Naive thymus-derived CD4-positive, alpha-beta T cell (primary cell): ENCODE results near the gene RAPGEF6. TPM values are rescaled to one million over a fixed set of nuclear protein-coding genes. Genes with fewer than 3 reads are reported as not detected.

Source experiments
- ATAC-seq: fragments of 150-1000 bp; cut with Tn5 transposase; 2 replicates; pipeline ENCODE4 v1.10.0; 2021; ENCODE audit warnings: mild to moderate bottlenecking, moderate library complexity
- CTCF ChIA-PET: fragments of 350-600 bp; sonication (Branson Sonifier 250); formaldehyde crosslinking; loops from one replicate; lab custom pipeline; 2021; ENCODE audit warnings: antibody characterized with exemption; lab: Charles Lee
- POLR2A ChIA-PET: fragments of 350-600 bp; sonication (Branson Sonifier 250); formaldehyde crosslinking; loops from one replicate; lab custom pipeline; 2021; ENCODE audit warnings: antibody characterized with exemption, inconsistent platforms; lab: Charles Lee
- DNase-seq, 9 donors: peaks; one replicate each; pipeline versions ENCODE4 v3.0.0 to v3.0.0-alpha.2; 2020 to 2022; ENCODE audit warnings: mixed read lengths in 1 of 9
- H3K27ac ChIP-seq: one replicate; pipeline ENCODE4 v1.7.0; 2013; ENCODE audit warnings: mild to moderate bottlenecking, low read depth, low read length, moderate library complexity
- H3K27me3 ChIP-seq, 2 donors: one replicate each; pipeline ENCODE4 v1.7.0; 2013; ENCODE audit warnings: low read length in 2 of 2, mild to moderate bottlenecking in 2 of 2, moderate library complexity in 2 of 2; ENCODE audit not compliant: control insufficient read depth in 2 of 2, insufficient read depth in 2 of 2
- H3K36me3 ChIP-seq, 3 experiments: 1 replicate in 2 of 3; 2 replicates in 1 of 3; pipeline ENCODE4 v1.7.0; 2013; ENCODE audit warnings: low read length in 3 of 3, mild to moderate bottlenecking in 3 of 3, moderate library complexity in 1 of 3; ENCODE audit not compliant: insufficient read depth in 3 of 3, control insufficient read depth in 2 of 3
- H3K4me1 ChIP-seq, 2 donors: one replicate each; pipeline ENCODE4 v1.7.0; 2013; ENCODE audit warnings: low read length in 2 of 2, mild to moderate bottlenecking in 2 of 2, moderate library complexity in 1 of 2; ENCODE audit not compliant: control insufficient read depth in 2 of 2, insufficient read depth in 2 of 2
- H3K4me3 ChIP-seq: 2 replicates; pipeline ENCODE4 v1.7.0; 2013; ENCODE audit warnings: mild to moderate bottlenecking, low read length
- H3K9me3 ChIP-seq, 3 experiments: 1 replicate in 2 of 3; 2 replicates in 1 of 3; pipeline ENCODE4 v1.7.0; 2013; ENCODE audit warnings: low read length in 3 of 3; ENCODE audit not compliant: control insufficient read depth in 2 of 3
- H3K27ac Mint-ChIP-seq, 9 donors: one replicate each; pipeline ENCODE4 v1.8.0; 2020 to 2022; ENCODE audit warnings: mixed read lengths in 9 of 9, mild to moderate bottlenecking in 8 of 9, moderate library complexity in 5 of 9, inconsistent platforms in 2 of 9
- H3K27me3 Mint-ChIP-seq, 5 donors: one replicate each; pipeline ENCODE4 v1.8.0; 2021 to 2022; ENCODE audit warnings: mixed read lengths in 5 of 5, mild to moderate bottlenecking in 1 of 5
- H3K36me3 Mint-ChIP-seq, 5 donors: one replicate each; pipeline ENCODE4 v1.8.0; 2020 to 2022; ENCODE audit warnings: mixed read lengths in 5 of 5, mild to moderate bottlenecking in 3 of 5, inconsistent platforms in 1 of 5
- H3K4me1 Mint-ChIP-seq, 7 donors: one replicate each; pipeline ENCODE4 v1.8.0; 2020 to 2022; ENCODE audit warnings: mixed read lengths in 7 of 7, mild to moderate bottlenecking in 3 of 7, inconsistent platforms in 1 of 7
- H3K4me3 Mint-ChIP-seq, 10 donors: one replicate each; pipeline ENCODE4 v1.8.0; 2020 to 2022; ENCODE audit warnings: mild to moderate bottlenecking in 10 of 10, mixed read lengths in 10 of 10, moderate library complexity in 6 of 10, inconsistent platforms in 2 of 10
- H3K9me3 Mint-ChIP-seq, 11 donors: one replicate each; pipeline ENCODE4 v1.8.0; 2020 to 2022; ENCODE audit warnings: mixed read lengths in 11 of 11, mild to moderate bottlenecking in 4 of 11, inconsistent platforms in 1 of 11, moderate library complexity in 1 of 11
- intact Hi-C, 2 donors: fragments of 100-400 bp; cut with micrococcal nuclease; formaldehyde crosslinking; loops; one replicate each; pipeline ENCODE4 v1.15.1; 2023
- polyA plus RNA-seq, 2 donors: library from polyadenylated mRNA; unstranded; fragments of 300-500 nt; fragmentation: Illumina TruSeq; gene quantifications; one replicate each; pipeline ENCODE4 v1.2.3, GENCODE V29; 2021
- total RNA-seq, 6 experiments: library from RNA in 5 of 6; stranded (reverse) in 5 of 6; gene quantifications; 1 replicate in 5 of 6; 2 replicates in 1 of 6; pipeline ENCODE4 v1.2.3 and lab custom pipeline; 2021 to 2026

RAPGEF6 gene
- total and polyA plus RNA-seq, 7 experiments from 2014 or later: 36.7 to 186 (median 90.8) TPM

- CTCF ChIA-PET: interaction anchor here (0.7 to 0.9 kb wide), 4 partner anchors 42 to 496 kb away, joined by 3 to 4 read pairs (median 4); no protein-coding TSS in a partner anchor
- Histone ChIP-seq H3K9me3 (no peaks in the 10 kb centered on the region), H3K4me3 (no peak overlapping the region), H3K27me3 (no peaks in the 10 kb centered on the region), H3K4me1 (peaks cover 20 to 24% of the 10 kb centered on the region in 2 donors), H3K27ac (no peak overlapping the region), H3K36me3 (peaks cover 0 to 33% (median 4%) of the 10 kb centered on the region in 3 experiments)
- peak overlapping the region in 5 of 10 donors; percentile 6 to 54 (median 50) for H3K4me3 Mint-ChIP-seq
- peaks cover 0 to 44% (median 37%) of the 10 kb centered on the region in 5 donors for H3K36me3 Mint-ChIP-seq
- POLR2A ChIA-PET: interaction anchor here (0.7 to 1.4 kb wide), 3 partner anchors 10 to 124 kb away, joined by 3 to 7 read pairs (median 4); no protein-coding TSS in a partner anchor
- H3K27me3 Mint-ChIP-seq: no peaks in the 10 kb centered on the region
- no peak for DNase-seq
- no peaks in the 10 kb centered on the region for H3K9me3 Mint-ChIP-seq
- peak overlapping the region in 7 of 9 donors; percentile 60 to 83 (median 70) for H3K27ac Mint-ChIP-seq
- no peak for ATAC-seq
- intact Hi-C loops: no loop called here
- H3K4me1 Mint-ChIP-seq: peaks cover 32 to 80% (median 68%) of the 10 kb centered on the region in 7 donors
Measured at GRCh38 chr5:131511934-131512333, 123.1 kb downstream of the RAPGEF6 start.

DNA sequence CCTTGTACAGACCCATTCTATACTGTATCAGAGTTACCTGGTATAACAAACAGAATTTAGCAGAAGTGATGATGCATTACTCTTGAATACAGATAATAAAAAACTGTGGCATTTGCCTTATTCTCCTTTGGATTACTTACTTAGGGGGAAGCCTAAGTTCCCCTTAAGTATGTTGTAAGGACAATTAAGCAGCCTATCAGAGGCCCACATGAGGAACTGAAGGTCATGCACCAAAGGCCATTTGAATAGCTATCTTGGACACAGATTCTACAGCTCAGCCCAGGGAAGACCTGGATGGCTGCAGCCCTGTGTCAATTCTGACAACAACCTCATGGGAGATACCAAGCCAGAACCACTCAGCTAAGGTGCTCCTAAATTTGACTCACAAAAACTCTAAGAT, 125.2 kb downstream of the RAPGEF6 start:
- CTCF ChIA-PET: interaction anchor here (1.7 kb wide), 1 partner anchor 80 kb away, joined by 4 read pairs; no protein-coding TSS in a partner anchor
- peaks cover 17 to 72% (median 51%) of the 10 kb centered on the region in 7 donors for H3K4me1 Mint-ChIP-seq
- Histone ChIP-seq H3K4me1 (peaks cover 7 to 11% of the 10 kb centered on the region in 2 donors), H3K27ac (no peak overlapping the region), H3K27me3 (no peaks in the 10 kb centered on the region), H3K4me3 (no peak overlapping the region), H3K36me3 (peaks cover 4 to 48% (median 4%) of the 10 kb centered on the region in 3 experiments), H3K9me3 (no peaks in the 10 kb centered on the region)
- H3K9me3 Mint-ChIP-seq: no peaks in the 10 kb centered on the region
- H3K27me3 Mint-ChIP-seq: no peaks in the 10 kb centered on the region
- intact Hi-C loops: no loop called here
- H3K4me3 Mint-ChIP-seq: no peak overlapping the region
- peak; percentile 25 for ATAC-seq
- DNase-seq: no peak
- POLR2A ChIA-PET: interaction anchor here (0.5 to 2.0 kb wide), 3 partner anchors 43 to 57 kb away, joined by 3 to 5 read pairs (median 3); no protein-coding TSS in a partner anchor
- peak overlapping the region in 3 of 9 donors; percentile 2 to 33 (median 31) for H3K27ac Mint-ChIP-seq
- H3K36me3 Mint-ChIP-seq: peaks cover 0 to 40% (median 23%) of the 10 kb centered on the region in 5 donors

DNA sequence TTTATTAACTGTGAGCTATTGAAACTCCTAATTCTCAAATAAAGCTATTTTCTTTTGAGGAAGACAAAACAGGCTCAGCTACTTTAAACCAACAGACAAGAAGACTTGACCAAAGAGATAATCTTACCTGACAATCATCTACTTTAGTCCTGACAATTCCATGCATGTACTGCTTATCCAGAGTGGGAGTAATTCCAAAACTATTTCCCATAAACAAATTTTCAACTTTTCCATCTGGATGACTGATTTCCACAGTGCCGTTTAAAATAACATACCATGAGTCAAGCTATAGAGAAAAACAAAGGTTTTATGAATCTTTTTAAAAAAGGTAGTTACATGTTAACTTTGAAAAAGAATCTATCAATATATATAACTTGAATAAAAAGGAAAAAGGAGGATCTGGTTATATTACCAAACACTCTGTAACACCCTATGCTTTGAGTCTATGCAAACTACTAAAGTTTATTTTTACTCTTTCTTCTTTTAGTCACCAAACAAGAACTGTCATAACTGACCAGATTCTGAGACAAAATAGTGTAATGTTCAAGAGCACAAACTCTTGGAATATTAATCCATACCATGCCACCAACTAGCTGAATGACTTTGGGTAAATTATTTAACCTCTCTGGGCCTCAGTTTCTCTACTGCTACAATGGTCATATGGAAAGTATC, 129.7 kb downstream of the RAPGEF6 start:
- Mint-ChIP-seq H3K27ac (peak overlapping the region in 5 of 9 donors; percentile 20 to 86 (median 44)), H3K4me1 (peaks cover 11 to 68% (median 44%) of the 10 kb centered on the region in 7 donors), H3K36me3 (peaks cover 9 to 62% (median 36%) of the 10 kb centered on the region in 5 donors), H3K4me3 (no peak overlapping the region), H3K27me3 (no peaks in the 10 kb centered on the region), H3K9me3 (peaks cover 0 to 2% (median 0%) of the 10 kb centered on the region in 11 donors)
- ChIA-PET POLR2A (interaction anchor here (0.6 to 1.6 kb wide), 2 partner anchors 18 to 77 kb away, joined by 3 to 4 read pairs; no protein-coding TSS in a partner anchor), CTCF (interaction anchor here (1.0 to 1.2 kb wide), 2 partner anchors 31 to 502 kb away, joined by 3 to 4 read pairs; no protein-coding TSS in a partner anchor)
- no peaks in the 10 kb centered on the region for H3K4me1 ChIP-seq
- H3K9me3 ChIP-seq: no peaks in the 10 kb centered on the region
- no peaks in the 10 kb centered on the region for H3K27me3 ChIP-seq
- H3K36me3 ChIP-seq: peaks cover 4 to 67% (median 7%) of the 10 kb centered on the region in 3 experiments
- no peak overlapping the region for H3K4me3 ChIP-seq
- intact Hi-C loops: loop anchor here in 1 of 2 donors (2.0 kb wide), 1 partner anchor 15 kb away; no protein-coding TSS in a partner anchor
- ATAC-seq (no peak), DNase-seq (no peak)
- H3K27ac ChIP-seq: peak overlapping the region; percentile 20

- DNase-seq: no peak
- intact Hi-C loops: no loop called here
Measured at GRCh38 chr5:131496400-131496713, 138.7 kb downstream of the RAPGEF6 start.

GRCh38 chr5:131495536-131496399, 139.3 kb downstream of the RAPGEF6 start:
- Mint-ChIP-seq H3K27me3 (no peaks in the 10 kb centered on the region), H3K9me3 (no peaks in the 10 kb centered on the region), H3K4me1 (peaks cover 14 to 66% (median 51%) of the 10 kb centered on the region in 7 donors), H3K4me3 (no peak overlapping the region), H3K36me3 (peaks cover 22 to 72% (median 66%) of the 10 kb centered on the region in 5 donors), H3K27ac (peak overlapping the region in 7 of 9 donors; percentile 5 to 76 (median 48))
- ChIA-PET CTCF (no interaction called here), POLR2A (no interaction called here)
- no peak overlapping the region for H3K4me3 ChIP-seq
- H3K27ac ChIP-seq: no peak overlapping the region
- no peaks in the 10 kb centered on the region for H3K4me1 ChIP-seq
- H3K9me3 ChIP-seq: no peaks in the 10 kb centered on the region
- intact Hi-C loops: no loop called here
- ATAC-seq (no peak), DNase-seq (no peak)
- H3K27me3 ChIP-seq: no peaks in the 10 kb centered on the region
- peaks cover 14 to 71% (median 16%) of the 10 kb centered on the region in 3 experiments for H3K36me3 ChIP-seq

More at GRCh38 chr5:131496400-131496713, 138.7 kb downstream of the RAPGEF6 start:
- Histone ChIP-seq H3K4me3 (no peak overlapping the region), H3K4me1 (no peaks in the 10 kb centered on the region), H3K36me3 (peaks cover 15 to 70% (median 16%) of the 10 kb centered on the region in 3 experiments), H3K27me3 (no peaks in the 10 kb centered on the region), H3K9me3 (no peaks in the 10 kb centered on the region), H3K27ac (no peak overlapping the region)
- Mint-ChIP-seq H3K27ac (peak overlapping the region in 6 of 9 donors; percentile 48 to 76 (median 64)), H3K36me3 (peaks cover 22 to 72% (median 61%) of the 10 kb centered on the region in 5 donors), H3K27me3 (no peaks in the 10 kb centered on the region), H3K4me3 (no peak overlapping the region), H3K4me1 (peaks cover 16 to 62% (median 49%) of the 10 kb centered on the region in 7 donors), H3K9me3 (no peaks in the 10 kb centered on the region)
- ATAC-seq: peak; percentile 34
- ChIA-PET POLR2A (no interaction called here), CTCF (no interaction called here)

DNA sequence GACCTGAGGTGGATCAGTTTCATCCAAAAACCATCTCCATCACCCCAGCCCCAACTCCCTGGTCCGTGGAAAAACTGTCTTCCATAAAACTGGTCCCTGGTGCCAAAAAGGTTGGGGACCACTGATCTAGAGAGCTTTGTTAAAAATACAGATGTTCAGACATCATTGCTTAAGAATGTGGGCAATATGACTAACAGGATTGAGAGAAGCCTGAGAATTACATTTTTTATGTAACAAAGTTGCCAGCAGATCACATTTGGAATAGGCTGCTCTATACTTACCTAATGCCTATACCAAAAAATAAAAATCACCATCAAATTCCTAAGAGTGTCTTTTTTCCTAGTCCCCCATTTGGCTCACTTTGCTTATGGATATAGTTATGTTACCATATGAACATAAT, 143.3 kb downstream of the RAPGEF6 start:
- ATAC-seq (no peak), DNase-seq (no peak)
- H3K4me3 Mint-ChIP-seq: no peak overlapping the region
- Histone ChIP-seq H3K9me3 (no peaks in the 10 kb centered on the region), H3K27ac (no peak overlapping the region), H3K27me3 (no peaks in the 10 kb centered on the region), H3K4me1 (peaks cover 0 to 7% of the 10 kb centered on the region in 2 donors), H3K4me3 (no peak overlapping the region), H3K36me3 (peaks cover 7 to 78% (median 16%) of the 10 kb centered on the region in 3 experiments)
- no peaks in the 10 kb centered on the region for H3K9me3 Mint-ChIP-seq
- H3K27ac Mint-ChIP-seq: peak overlapping the region in 7 of 9 donors; percentile 2 to 64 (median 54)
- no peaks in the 10 kb centered on the region for H3K27me3 Mint-ChIP-seq
- H3K36me3 Mint-ChIP-seq: peaks cover 29 to 79% (median 68%) of the 10 kb centered on the region in 5 donors
- CTCF ChIA-PET: no interaction called here
- intact Hi-C loops: loop anchor here in 1 of 2 donors (2.0 kb wide), 1 partner anchor 13 kb away; no protein-coding TSS in a partner anchor
- POLR2A ChIA-PET: no interaction called here
- peaks cover 13 to 66% (median 54%) of the 10 kb centered on the region in 7 donors for H3K4me1 Mint-ChIP-seq
